IPS DF 19.7 (cell line): ENCODE results near the gene FRMPD4.

ENCODE experiments used
- DNase-seq: peaks from one replicate; pipeline ENCODE4 v3.0.0-alpha.2; 2013; ENCODE audit warnings: low read depth, low spot score

The FRMPD4 gene

DNA sequence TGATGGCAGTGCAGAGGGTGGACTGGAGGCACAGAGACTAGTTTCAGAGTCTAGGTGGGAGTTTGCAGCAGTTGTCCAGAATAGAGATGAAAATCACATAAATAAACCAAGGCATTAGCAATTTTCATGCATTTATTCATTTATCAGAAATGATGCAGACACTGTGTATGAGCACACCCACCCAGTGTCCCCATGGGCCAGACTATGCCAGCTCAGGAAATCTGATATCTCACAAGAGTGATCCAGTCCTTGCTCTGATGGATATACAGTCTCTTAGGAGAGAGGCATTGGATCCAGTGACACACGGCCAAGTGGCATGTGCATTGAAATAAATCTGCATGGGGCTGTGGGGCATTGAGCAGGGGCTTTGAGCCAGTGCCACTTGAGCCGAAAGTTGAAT is 228.2 kb downstream of the FRMPD4 start:
- DNase-seq: no peak

- no peak for DNase-seq
Measured at GRCh38 chrX:12367254-12367653, 229.0 kb downstream of the FRMPD4 start.

- no peak for DNase-seq
Measured at GRCh38 chrX:12370497-12370986, 232.3 kb downstream of the FRMPD4 start.

- no peak for DNase-seq
Measured at GRCh38 chrX:12372111-12372510, 233.8 kb downstream of the FRMPD4 start.

DNA sequence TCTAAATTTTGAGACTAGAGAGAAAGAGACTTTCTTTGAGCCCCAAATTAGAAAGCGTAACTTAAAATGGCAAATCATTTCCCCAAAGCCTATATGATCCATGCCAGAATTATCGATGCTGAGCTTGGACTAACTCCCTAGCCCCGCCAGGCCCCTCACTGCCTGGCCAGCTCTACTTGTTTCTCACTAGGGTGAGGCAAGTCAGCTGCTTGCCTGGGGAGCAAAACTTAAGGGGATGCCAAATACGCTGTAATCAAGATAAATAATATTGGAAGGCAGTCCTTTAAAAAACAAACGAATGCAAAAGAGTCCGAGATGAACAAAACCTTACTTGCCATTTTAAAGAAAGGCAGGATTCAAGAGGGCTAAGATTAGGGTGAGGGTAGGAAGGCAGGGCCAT is 236.0 kb downstream of the FRMPD4 start:
- no peak for DNase-seq

GRCh38 chrX:12378253-12378652 is 240.0 kb downstream of the FRMPD4 start:
- DNase-seq: no peak

DNA sequence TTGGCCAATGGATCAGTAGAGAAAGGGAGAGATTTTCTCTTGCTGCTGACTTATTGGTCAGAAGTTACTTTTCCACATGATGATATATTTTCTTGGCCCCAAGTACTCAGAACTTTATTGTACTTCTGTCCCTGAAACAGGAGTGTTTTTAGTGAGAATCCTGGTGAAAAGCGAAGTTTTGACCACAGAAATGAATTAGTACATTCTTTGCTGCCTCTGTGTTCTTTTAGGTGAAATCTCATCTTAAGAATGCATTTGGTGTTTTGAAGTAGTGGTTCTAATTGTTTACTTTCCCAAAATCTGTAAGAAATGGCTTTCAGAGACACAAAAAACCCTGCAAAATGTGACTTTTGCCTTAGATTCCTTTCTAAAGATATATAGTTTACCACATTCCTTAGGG is 240.4 kb downstream of the FRMPD4 start:
- no peak for DNase-seq

GRCh38 chrX:12379671-12380070 is 241.4 kb downstream of the FRMPD4 start:
- DNase-seq: no peak

GRCh38 chrX:12383196-12383595 is 244.9 kb downstream of the FRMPD4 start:
- no peak for DNase-seq

GRCh38 chrX:12390301-12390700 is 252.0 kb downstream of the FRMPD4 start:
- DNase-seq: no peak

GRCh38 chrX:12396584-12396983 is 258.3 kb downstream of the FRMPD4 start:
- DNase-seq: no peak

DNA sequence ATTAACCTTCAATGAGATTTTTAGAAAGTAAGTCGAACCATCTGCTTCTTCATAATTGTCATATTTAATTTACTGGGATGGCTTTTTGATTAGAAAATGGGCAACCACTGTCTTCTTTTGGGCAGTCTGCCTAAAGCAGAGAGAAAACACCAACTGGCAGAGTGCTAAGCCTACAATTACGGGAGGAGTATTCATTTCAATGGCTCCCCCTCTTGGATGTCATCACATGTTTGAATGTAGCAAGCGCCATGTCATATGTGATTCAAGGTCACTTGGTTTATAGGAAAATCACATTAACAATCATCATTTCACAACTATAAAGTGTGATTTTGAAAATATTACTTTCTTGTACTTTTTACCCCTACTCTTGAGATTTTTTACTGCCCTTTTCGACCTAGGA is 261.9 kb downstream of the FRMPD4 start:
- DNase-seq: no peak

GRCh38 chrX:12401252-12401651 is 263.0 kb downstream of the FRMPD4 start:
- no peak for DNase-seq

DNA sequence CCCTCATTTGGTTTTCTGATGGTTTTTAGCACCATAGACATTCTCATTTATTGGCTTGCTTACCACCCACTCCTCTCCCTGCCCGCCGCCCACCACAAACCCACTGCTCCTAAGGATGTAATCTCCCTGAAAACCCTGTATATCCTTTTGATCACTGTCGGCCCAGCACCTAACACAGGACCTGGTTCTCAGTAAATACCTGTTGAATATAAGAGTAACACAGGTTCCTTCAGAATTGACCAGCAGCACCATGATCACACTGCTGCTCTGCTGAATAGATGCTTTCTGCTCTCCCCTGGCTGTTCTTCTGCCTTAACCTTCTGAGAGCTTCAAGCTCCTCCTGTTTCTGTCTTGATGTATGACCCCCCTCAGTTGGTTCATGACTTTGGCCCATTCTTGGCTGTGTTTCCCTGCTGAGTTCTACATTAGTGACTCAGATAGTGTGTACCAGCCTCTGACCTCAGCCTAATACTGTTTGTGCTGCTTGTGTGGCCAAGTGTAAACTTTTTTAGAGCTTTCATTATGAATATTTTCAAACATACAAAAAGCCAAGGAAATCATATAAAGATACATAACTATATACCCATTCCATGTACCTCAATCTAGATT is 265.3 kb downstream of the FRMPD4 start:
- DNase-seq: no peak

GRCh38 chrX:12405306-12405705 is 267.0 kb downstream of the FRMPD4 start:
- no peak for DNase-seq

DNA sequence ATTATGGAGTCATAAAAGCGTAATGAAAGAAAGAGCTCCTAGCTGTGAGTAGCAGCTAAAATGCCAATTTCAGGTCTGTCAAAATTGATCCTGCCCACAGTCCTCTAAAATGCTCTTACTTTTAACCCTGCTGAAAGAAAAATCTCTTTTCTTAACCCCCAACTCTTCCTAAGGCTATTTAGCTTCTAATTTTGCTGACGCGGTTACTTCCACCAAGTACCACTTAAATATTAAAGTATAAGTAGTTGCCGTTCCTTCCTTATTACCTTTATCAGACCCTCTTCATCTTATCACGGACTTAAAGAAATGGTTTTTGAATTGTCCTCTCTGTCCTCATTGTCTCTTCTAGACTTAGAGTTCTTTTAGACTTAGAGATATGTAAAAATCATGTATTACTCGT is 272.2 kb downstream of the FRMPD4 start:
- DNase-seq: no peak

DNA sequence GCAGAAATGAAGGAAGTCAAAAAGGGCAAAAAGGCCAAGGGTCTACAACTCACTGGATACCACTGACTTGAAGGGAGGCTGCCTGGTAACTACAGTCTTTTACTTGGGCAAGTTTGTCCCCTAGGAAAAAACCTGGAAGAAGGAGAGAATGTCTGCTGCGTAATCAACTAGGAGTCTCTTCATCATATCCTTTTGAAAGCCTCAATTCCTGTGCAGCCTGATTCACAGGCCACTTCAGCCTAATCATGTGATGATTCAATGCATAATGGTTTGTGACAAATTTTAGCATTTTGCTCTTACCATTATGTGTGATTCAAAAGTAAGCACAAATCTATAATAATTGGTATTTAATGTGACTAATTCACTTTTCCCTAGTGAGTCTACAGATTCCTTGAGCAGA is 273.6 kb downstream of the FRMPD4 start:
- DNase-seq: no peak

DNA sequence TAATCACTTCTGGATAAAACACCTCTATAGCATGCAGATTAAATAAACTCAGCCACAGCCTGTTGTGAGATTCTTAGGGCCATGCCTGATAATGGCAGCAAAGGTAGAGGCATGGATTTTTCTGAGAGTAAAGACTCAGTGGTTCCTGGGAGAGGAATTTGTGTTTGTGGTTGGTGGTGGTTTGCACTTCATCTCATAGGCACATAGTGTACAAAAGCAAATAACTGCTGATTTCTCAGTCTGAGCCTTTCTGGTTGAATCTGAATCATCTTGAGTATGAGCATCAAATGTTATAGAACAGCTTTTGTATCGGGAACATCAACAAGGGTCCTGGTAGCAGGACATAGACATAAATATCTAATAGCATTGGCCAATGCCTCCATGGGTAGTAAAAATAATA is 274.3 kb downstream of the FRMPD4 start:
- DNase-seq: no peak

DNA sequence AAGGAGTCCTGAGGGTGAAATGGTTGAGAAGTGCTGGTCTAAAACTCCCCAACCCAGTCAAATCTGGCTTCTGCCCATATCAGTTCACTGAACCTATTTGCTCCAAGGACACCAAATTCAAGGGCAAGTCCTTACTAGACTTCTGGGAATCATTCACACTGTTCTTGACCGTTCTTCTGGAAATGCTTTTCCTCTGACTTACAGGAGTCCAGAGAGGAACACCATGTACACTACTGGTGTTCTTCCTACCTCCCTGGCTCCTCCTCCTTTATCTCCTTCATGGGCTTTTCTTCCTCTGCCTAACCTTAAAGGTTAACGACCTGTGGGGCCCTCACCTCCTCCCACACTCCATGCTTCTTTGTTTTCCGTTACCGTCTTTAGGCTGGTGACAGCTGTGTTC is 281.3 kb downstream of the FRMPD4 start:
- DNase-seq: no peak

DNA sequence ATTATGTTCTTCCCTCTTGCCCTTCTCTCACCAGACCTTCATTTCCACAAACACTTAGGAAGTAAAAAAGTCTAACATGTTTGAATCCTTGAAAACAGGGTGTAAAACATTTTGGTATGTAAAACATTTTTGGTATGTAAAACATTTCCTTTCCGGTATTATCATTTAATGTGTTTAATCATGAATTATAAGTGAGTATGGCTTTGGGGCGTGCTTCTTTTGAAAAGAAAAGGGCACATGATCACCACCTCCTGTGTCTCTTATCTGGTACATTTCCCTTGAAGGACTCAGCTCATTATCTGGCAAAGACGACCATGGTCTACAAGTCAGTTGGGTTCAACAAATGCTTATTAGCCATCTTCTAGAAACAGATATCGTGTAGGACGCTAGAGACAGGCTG is 283.6 kb downstream of the FRMPD4 start:
- DNase-seq: no peak

GRCh38 chrX:12423346-12423745 is 285.1 kb downstream of the FRMPD4 start:
- no peak for DNase-seq

GRCh38 chrX:12425496-12425895 is 287.2 kb downstream of the FRMPD4 start:
- DNase-seq: no peak

- DNase-seq: no peak
Measured at GRCh38 chrX:12426420-12426819, 288.1 kb downstream of the FRMPD4 start.

DNA sequence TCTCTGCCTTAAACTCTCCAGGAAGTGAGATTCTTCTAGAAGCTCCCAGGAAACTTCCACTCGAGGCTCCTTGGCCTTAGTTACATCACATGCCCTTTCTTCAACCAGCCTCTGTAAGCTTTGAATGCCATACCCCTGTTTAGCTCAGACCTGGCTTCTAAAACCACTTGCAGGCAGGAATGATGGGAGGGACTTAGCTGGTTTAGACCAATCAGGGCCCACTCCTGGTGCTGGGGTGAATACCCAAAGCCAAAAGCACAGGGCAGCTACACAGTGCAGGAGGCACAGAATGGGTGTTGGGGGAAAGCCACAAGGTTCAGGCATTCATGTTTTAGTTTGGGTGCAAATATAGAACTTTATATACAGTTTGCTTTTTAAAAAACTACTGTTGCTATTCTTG is 296.2 kb downstream of the FRMPD4 start:
- DNase-seq: no peak
